OCI-M1 (cell line): Measurements from ENCODE around the gene FBXO34.

Experiments
- DNase-seq: peaks from one replicate; lab custom pipeline; 2025; lab: John Stamatoyannopoulos, UW

Gene FBXO34

GRCh38 chr14:55271572-55272298 is 514 bp downstream of the FBXO34 start:
- peak; percentile 90 for DNase-seq

DNA sequence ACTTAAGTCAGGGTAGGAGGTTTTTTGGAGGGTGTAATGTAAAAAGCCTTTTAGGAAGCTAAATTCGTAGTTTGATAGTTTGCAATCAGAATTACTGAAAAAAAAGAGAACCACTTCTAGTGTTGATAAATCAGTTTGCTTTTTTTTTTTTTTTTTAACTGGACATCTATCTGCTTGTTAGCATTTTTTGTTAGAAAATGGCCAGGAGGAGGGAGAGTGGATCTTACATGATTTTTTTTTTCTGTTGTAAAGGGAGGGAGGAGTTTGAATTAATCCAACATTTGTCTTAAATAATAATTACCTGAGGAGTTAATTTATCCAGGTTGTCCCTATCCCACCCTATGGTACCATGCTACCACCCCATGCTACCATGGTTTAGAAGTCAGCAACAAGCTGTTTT is 1.2 kb downstream of the FBXO34 start:
- no peak for DNase-seq

- DNase-seq, result peak; percentile 30
Observed at GRCh38 chr14:55272922-55273321, 1.7 kb downstream of the FBXO34 start.

DNA sequence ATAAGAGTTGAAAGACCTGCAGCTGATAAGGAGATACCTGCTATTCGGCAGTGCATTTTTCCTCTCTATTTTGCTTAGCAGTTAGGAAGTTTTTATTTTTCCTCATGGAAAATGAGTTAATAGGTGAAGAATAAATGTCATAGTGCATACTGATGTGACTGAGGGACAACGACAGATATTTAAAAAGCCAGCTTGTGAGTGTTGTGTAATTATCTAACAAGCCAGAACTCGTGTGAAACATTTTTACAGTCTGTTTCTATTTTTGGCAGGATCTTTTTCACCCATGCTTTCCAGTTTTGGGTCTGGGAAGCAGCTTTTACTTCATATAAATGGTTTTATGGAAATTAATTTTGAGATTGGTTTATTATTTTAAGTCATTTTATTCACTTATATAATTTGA is 2.9 kb downstream of the FBXO34 start:
- peak; percentile 19 for DNase-seq

DNA sequence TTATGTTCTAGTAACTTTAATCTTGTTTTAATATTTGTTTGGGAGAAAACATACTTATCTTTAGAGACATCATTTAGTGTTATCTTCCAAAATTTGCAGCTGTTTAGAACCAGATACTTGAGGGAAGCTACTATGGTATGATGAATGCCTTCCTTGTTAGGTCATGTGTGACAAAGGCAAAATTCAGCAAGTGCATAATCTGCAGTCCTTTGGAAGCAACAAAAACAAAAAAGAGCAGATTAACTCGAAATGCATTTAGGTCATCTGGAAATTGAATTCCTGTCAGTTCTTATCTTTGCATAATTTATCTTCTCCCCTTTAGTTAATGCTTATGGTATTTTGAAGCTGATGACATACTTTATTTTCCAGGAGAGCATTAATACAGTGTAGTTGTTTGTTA is 3.5 kb downstream of the FBXO34 start:
- DNase-seq, result no peak

DNA sequence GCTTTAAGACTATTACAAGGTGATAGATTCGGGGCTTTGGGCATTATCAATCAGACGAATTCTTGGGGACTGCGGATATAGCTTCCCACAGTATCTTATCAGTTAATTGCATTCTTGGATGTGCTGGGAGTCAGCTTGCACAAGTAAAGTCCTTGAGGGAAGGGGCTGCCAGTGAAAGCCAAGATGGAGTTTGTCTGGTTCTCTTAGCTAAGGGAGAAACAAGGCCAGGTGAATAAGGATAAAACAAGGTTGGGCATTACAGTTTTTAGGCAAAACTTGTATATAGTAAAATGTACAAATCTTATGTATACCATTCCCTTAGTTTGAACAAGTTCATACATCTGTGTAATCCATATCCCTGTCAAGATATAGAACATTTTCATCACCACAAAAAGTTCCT is 5.5 kb downstream of the FBXO34 start:
- no peak for DNase-seq

DNA sequence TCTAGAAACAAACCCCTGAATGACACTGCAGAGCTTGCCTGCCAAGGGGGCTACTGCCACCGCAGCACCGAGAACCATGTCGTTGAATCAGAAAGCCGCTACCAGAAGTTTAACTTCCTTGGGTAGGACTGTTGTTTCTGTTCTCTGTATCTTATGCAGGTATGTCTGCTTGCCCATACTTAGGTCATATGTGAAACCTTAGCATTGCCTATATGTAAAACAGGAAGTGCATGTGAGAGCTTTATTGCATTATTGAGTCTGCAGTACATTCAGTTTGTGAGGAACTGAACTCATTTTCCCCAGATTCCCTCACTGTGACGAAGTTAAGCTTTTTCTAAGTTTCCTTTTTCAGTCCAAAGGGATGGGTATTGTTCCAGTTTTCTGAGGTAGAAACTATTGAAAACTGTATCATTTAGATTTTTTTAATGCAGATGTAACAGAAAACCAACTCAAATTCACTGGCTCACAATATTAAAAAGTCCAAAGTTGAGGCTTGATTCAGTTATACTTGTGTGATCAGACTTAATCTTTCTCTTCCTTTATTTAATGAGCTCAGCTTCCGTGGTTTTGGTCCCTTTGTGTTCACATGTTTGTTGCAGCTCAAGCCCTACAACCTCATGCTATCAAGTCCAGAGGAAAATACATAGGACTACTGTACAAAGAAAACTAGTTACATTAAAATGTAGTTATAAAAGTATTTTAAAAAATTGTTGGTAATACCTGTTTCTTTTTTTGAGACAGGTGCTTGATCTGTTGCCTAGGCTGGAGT is 6.9 kb downstream of the FBXO34 start:
- DNase-seq, result peak; percentile 19

- DNase-seq, result no peak
Observed at GRCh38 chr14:55279384-55279783, 8.2 kb downstream of the FBXO34 start.

- no peak for DNase-seq
Observed at GRCh38 chr14:55281316-55281839, 10.2 kb downstream of the FBXO34 start.

GRCh38 chr14:55285048-55285652 is 13.9 kb downstream of the FBXO34 start:
- DNase-seq, result no peak

- no peak for DNase-seq
Observed at GRCh38 chr14:55288439-55288838, 17.2 kb downstream of the FBXO34 start.

DNA sequence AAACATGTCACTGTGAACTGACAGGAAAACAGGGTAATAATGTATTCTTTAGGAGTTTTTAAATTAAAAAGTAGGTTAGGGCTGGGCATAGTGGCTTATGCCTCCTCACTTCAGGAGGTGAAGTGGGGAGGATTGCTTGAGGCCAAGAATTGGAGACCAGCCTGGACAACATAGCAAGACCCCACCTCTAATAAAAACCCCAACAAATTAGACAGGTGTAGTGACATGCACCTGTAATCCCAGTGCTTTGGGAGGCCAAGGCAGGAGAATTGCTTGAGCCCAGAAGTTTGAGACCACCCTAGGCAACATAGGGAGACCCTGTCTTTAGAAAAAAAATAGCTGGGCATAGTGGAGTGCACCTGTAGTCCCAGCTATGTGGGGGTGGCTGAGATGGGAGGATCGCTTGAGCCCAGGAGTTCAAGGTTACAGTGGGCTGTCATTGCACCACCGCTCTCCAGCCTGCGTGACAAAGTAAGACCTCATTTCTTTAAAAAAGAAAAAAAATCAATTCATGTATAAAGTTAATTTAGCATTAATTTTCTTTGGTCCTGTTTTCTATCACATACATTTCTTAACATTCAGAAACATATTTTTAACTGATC is 20.4 kb downstream of the FBXO34 start:
- DNase-seq, result no peak

DNA sequence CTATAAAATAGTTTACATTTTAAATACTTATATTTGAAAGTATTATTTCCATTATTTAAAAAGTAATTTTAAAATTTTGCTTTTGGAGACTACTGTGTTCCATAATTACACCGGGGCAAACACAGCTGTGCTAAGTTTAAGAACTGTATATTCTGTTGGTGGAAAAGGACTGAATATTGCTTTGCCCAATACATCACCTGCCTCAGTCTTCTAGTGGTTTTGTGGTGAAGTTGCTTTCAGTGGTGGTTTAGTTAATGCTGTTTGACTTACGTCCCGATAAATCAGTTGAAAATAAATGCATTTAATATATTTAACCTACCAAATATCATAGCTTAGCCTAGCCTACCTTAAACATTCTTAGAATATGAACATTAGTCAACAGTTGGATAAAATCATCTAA is 23.4 kb downstream of the FBXO34 start:
- no peak for DNase-seq

- DNase-seq, result no peak
Observed at GRCh38 chr14:55297611-55298499, 26.6 kb downstream of the FBXO34 start.

GRCh38 chr14:55298500-55298822 is 27.2 kb downstream of the FBXO34 start:
- no peak for DNase-seq

- peak; percentile 68 for DNase-seq
Observed at GRCh38 chr14:55301437-55302121, 30.4 kb downstream of the FBXO34 start.

DNA sequence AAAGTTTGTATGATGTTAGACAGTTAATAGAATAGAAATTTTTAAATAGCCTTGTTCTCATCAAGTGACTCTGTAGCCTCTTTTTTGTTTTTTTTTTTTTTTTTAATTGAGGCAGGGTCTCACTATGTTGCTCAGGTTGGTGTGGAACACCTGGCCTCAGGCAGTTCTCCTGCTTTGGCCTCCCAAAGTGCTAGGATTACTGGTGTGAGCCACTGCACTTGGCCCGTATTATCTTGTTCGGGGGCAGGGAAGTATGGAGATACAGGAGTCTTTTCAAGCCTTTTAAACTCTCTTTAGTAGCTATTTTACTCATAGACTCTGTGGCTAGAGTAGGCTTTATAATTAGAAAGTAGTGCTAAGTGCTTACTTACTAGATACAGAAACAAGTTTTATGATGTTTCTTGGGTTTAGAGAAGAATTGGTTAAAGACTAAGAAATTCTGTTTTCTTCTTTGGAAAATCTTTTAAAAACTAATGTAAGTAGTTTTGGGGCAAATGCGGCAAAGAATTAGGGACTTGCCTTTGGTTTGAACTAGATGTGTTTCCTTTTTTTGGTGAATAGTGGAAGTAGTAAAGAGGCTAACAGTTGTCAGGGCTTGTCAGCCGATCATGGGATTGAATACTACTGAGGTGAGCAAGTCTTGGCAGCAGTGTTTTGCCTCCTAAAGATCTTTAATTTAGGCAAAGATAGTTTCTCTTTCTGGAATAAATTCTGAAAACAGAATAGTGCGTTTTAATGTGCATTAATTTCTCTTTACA is 31.3 kb downstream of the FBXO34 start:
- peak; percentile 22 for DNase-seq

DNA sequence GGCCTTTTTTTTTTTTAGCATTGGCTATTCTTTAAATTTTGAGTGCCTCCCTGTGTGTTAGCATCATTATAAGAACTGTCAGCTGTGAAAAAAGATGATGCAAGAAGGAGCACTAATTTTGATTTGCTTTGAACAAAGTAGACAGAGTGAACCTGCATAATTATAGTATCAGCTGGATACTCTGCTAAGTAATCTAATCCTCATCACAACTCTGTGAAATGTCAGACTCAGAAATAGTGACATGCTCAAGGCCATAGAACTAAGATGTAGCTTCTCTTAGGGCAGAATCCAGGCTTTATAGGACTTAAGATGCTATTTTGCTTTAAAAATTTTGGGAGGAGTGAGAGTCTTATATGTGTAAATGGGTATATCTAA is 31.9 kb downstream of the FBXO34 start:
- peak; percentile 18 for DNase-seq

DNA sequence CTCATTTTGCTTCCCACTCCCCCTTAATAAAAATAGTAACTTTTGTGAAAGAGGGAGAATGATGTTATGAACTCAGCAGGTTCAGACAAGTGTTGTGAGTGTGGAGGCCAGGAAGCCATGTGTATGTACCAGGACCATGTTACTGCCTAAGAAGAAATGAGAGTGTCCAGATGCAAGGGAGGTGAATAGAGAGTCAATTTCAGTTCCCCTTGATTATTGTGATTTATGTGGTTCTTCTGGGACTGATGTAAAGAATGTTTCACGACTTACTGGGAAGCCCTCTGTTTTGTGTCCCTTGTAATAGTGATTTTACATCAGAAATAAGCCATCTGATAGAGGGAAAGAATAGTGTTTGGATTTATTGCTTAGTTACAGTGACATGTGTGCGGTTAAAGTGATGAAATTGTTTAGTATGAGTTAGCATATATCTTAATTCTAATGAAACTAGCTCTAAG is 32.5 kb downstream of the FBXO34 start:
- peak; percentile 11 for DNase-seq

DNA sequence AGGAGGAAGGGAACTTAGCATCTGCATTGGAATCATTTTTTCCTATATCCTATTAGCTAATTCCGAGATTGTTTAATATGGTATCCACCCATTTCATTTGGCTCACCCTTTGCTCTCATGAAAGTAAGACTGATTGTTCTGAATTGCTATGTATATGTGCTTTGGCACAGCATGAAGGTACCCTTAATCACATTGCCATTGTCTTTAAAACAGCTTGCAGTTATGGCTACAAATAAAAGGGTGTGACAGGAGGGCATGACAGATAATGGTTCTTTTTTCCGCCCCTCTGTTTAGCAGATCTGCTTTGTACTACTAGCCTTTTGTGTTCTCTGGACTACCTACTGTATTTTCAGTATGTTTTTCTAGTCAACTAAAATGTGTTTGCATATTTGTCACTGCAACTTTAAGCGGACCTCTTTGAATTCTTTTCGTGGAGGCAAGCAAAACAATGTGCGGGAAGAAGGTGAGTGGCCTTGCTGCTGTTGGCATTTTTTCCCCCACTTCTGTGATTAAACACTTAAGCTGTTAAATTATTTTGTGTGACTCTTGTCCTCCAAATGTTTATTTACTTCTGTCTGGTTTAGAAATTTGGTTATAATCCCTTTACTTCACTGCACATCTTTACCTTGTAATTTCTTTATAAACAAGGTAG is 35.8 kb downstream of the FBXO34 start:
- DNase-seq, result no peak
